ENCODE results near the gene MRAS.

DNA sequence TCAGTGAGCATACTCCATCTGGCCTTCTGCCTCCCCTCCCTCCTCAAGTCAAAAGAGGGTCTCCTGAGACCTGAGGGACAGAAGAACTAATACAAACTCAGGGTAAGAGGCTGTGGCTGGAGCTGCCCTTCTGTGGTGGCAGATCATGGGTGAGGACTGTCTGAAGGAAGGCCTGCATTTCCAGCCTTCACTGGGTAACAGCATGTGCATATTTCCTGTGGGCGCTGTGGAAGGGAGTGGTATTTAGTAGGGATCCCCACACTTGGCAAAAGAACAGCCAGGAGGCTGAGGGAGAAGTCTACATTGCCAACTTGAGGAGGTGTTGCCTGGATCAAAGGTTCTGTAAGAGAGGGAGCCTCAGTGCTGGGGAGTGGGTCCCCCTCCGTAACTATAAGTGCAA is 75.9 kb downstream of the MRAS start:
- TF ChIP-seq, protein P1, sequence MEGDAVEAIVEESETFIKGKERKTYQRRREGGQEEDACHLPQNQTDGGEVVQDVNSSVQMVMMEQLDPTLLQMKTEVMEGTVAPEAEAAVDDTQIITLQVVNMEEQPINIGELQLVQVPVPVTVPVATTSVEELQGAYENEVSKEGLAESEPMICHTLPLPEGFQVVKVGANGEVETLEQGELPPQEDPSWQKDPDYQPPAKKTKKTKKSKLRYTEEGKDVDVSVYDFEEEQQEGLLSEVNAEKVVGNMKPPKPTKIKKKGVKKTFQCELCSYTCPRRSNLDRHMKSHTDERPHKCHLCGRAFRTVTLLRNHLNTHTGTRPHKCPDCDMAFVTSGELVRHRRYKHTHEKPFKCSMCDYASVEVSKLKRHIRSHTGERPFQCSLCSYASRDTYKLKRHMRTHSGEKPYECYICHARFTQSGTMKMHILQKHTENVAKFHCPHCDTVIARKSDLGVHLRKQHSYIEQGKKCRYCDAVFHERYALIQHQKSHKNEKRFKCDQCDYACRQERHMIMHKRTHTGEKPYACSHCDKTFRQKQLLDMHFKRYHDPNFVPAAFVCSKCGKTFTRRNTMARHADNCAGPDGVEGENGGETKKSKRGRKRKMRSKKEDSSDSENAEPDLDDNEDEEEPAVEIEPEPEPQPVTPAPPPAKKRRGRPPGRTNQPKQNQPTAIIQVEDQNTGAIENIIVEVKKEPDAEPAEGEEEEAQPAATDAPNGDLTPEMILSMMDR (IDR thresholded peaks at IDR 0.05): no peak
- no peak for TF ChIP-seq POLR2A (IDR thresholded peaks at IDR 0.05)
- no peak for TF ChIP-seq EP300 (IDR thresholded peaks at IDR 0.05)
